CD14-positive monocyte (primary cell): Measurements from ENCODE around the gene MACROD1. TPM values are rescaled to one million over a fixed set of nuclear protein-coding genes. Genes with fewer than 3 reads are reported as not detected.
A peak's percentile ranks its signal among the peaks of the same experiment; 100 is the strongest.

Experiments used
- DNase-seq, 3 donors: peaks; one replicate each; pipeline ENCODE4 v3.0.0-alpha.2; 2011 to 2022
- H2AFZ ChIP-seq: 2 replicates; pipeline ENCODE4 v1.6.0; 2012; ENCODE audit warnings: mild to moderate bottlenecking, low read depth, low read length, inconsistent platforms; ENCODE audit not compliant: insufficient read depth, poor library complexity, severe bottlenecking
- H3K27ac ChIP-seq, 2 donors: 1 replicate in 1 of 2; 2 replicates in 1 of 2; pipeline ENCODE4 v1.5.1; 2012 to 2013; ENCODE audit warnings: low read length in 2 of 2, control low read depth in 1 of 2, inconsistent platforms in 1 of 2, low read depth in 1 of 2, mild to moderate bottlenecking in 1 of 2
- H3K27me3 ChIP-seq, 2 donors: one replicate each; pipeline versions ENCODE4 v1.6.0 to v1.6.1; 2011 to 2013; ENCODE audit warnings: low read length in 2 of 2; ENCODE audit not compliant: control insufficient read depth in 2 of 2, insufficient read depth in 2 of 2
- H3K36me3 ChIP-seq, 2 donors: replicated peaks in 1 of 2; 1 replicate in 1 of 2; 2 replicates in 1 of 2; pipeline versions ENCODE4 v1.5.1 to v1.6.1; 2012 to 2013; ENCODE audit warnings: low read length in 2 of 2, control low read depth in 1 of 2, inconsistent platforms in 1 of 2, mild to moderate bottlenecking in 1 of 2; ENCODE audit not compliant: insufficient read depth in 2 of 2, control insufficient read depth in 1 of 2
- H3K4me1 ChIP-seq, 2 donors: 1 replicate in 1 of 2; 2 replicates in 1 of 2; pipeline versions ENCODE4 v1.5.1 to v1.6.1; 2012 to 2013; ENCODE audit warnings: low read length in 2 of 2, control low read depth in 1 of 2, inconsistent platforms in 1 of 2, mild to moderate bottlenecking in 1 of 2, moderate library complexity in 1 of 2; ENCODE audit not compliant: insufficient read depth in 2 of 2, control insufficient read depth in 1 of 2
- H3K4me2 ChIP-seq: replicated peaks from 2 replicates; pipeline ENCODE3; 2012; ENCODE audit warnings: low read length, moderate library complexity, mild to moderate bottlenecking; ENCODE audit not compliant: poor library complexity, severe bottlenecking; ENCODE audit errors: extremely low read depth
- H3K4me3 ChIP-seq, 3 experiments: fragments of 200-600 bp in 1 of 3; sonication (generic) in 1 of 3; replicated peaks in 1 of 3; 1 replicate in 2 of 3; 2 replicates in 1 of 3; pipeline ENCODE4 v1.5.1; 2011 to 2013; ENCODE audit warnings: low read length in 3 of 3, mild to moderate bottlenecking in 3 of 3, control low read depth in 2 of 3, low read depth in 2 of 3, inconsistent platforms in 1 of 3, moderate library complexity in 1 of 3
- H3K79me2 ChIP-seq: 2 replicates; pipeline ENCODE4 v1.6.0; 2012; ENCODE audit warnings: mild to moderate bottlenecking, control low read depth, inconsistent platforms, low read length, moderate library complexity; ENCODE audit not compliant: insufficient read depth
- H3K9ac ChIP-seq: 2 replicates; pipeline ENCODE4 v1.6.0; 2017; ENCODE audit warnings: low read length, mild to moderate bottlenecking; ENCODE audit not compliant: insufficient read depth, poor library complexity, severe bottlenecking
- H3K9me3 ChIP-seq, 2 donors: replicated peaks in 1 of 2; 1 replicate in 1 of 2; 2 replicates in 1 of 2; pipeline versions ENCODE4 v1.5.1 to v1.6.1; 2012 to 2013; ENCODE audit warnings: low read length in 2 of 2, control low read depth in 1 of 2; ENCODE audit not compliant: control insufficient read depth in 1 of 2, insufficient read depth in 1 of 2
- H4K20me1 ChIP-seq: 2 replicates; pipeline ENCODE4 v1.6.0; 2012; ENCODE audit warnings: mild to moderate bottlenecking, low read length, control low read depth, moderate library complexity; ENCODE audit not compliant: insufficient read depth
- H3K27ac Mint-ChIP-seq, 7 donors: one replicate each; pipeline ENCODE4 v1.8.0; 2020; ENCODE audit warnings: mild to moderate bottlenecking in 7 of 7, mixed read lengths in 7 of 7, moderate library complexity in 6 of 7, inconsistent platforms in 2 of 7
- H3K27me3 Mint-ChIP-seq, 3 donors: one replicate each; pipeline ENCODE4 v1.8.0; 2021 to 2022; ENCODE audit warnings: low read depth in 3 of 3, mild to moderate bottlenecking in 3 of 3, mixed read lengths in 3 of 3, moderate library complexity in 3 of 3, inconsistent platforms in 1 of 3
- H3K36me3 Mint-ChIP-seq, 2 donors: one replicate each; pipeline ENCODE4 v1.8.0; 2020; ENCODE audit warnings: mixed read lengths in 2 of 2, inconsistent platforms in 1 of 2, mild to moderate bottlenecking in 1 of 2
- H3K4me1 Mint-ChIP-seq: one replicate; pipeline ENCODE4 v1.8.0; 2020; ENCODE audit warnings: mild to moderate bottlenecking, mixed read lengths
- H3K4me3 Mint-ChIP-seq, 2 donors: one replicate each; pipeline ENCODE4 v1.8.0; 2020; ENCODE audit warnings: mild to moderate bottlenecking in 2 of 2, mixed read lengths in 2 of 2, moderate library complexity in 1 of 2
- H3K9me3 Mint-ChIP-seq, 7 donors: one replicate each; pipeline ENCODE4 v1.8.0; 2020 to 2022; ENCODE audit warnings: mixed read lengths in 7 of 7, mild to moderate bottlenecking in 6 of 7, moderate library complexity in 6 of 7, inconsistent platforms in 2 of 7
- WGBS: methylation state at CpG from one replicate; pipeline ENCODE4 v1.1.5; 2013; ENCODE audit warnings: missing lambda C conversion rate; ENCODE audit not compliant: insufficient coverage; 5-methylcytosine and 5-hydroxymethylcytosine counted together
- intact Hi-C, 2 donors: fragments of 100-400 bp; cut with micrococcal nuclease; formaldehyde crosslinking; loops; one replicate each; pipeline versions ENCODE4 v1.15.0 to v1.15.1; 2023
- polyA plus RNA-seq, 3 donors: library from polyadenylated mRNA; depleted of rRNA in 1 of 3; unstranded in 2 of 3; stranded (reverse) in 1 of 3; fragments of 300-500 nt in 2 of 3; fragments of >200 nt in 1 of 3; fragmentation: Illumina TruSeq in 2 of 3; gene quantifications; 1 replicate in 2 of 3; 2 replicates in 1 of 3; pipeline ENCODE4 v1.2.3, GENCODE V29; 2012 to 2021
- TF ChIP-seq, protein P1 (sequence below): fragments of 200-600 bp; IDR thresholded peaks from one replicate; pipeline ENCODE4 v1.8.0; 2022; ENCODE audit warnings: antibody characterized with exemption, mild to moderate bottlenecking

The MACROD1 gene
- polyA plus RNA-seq, 3 donors = 1.5 to 2.4 (median 2.2) TPM

- Mint-ChIP-seq H3K4me1 (peaks cover 48% of the 10 kb centered on the region), H3K27me3 (no peaks in the 10 kb centered on the region), H3K9me3 (peaks cover 0 to 1% (median 0%) of the 10 kb centered on the region in 7 donors), H3K27ac (peak overlapping the region; percentile 97 to 99 (median 98)), H3K4me3 (peak overlapping the region in 1 of 2 donors; percentile 45), H3K36me3 (peaks cover 57 to 61% of the 10 kb centered on the region in 2 donors)
- intact Hi-C loops = no loop called here
- H3K36me3 ChIP-seq = peaks cover 56 to 61% of the 10 kb centered on the region in 2 donors
- no peaks in the 10 kb centered on the region for H3K9me3 ChIP-seq
- DNase-seq = peak; percentile 85 to 92 (median 88)
- TF ChIP-seq, protein P1, sequence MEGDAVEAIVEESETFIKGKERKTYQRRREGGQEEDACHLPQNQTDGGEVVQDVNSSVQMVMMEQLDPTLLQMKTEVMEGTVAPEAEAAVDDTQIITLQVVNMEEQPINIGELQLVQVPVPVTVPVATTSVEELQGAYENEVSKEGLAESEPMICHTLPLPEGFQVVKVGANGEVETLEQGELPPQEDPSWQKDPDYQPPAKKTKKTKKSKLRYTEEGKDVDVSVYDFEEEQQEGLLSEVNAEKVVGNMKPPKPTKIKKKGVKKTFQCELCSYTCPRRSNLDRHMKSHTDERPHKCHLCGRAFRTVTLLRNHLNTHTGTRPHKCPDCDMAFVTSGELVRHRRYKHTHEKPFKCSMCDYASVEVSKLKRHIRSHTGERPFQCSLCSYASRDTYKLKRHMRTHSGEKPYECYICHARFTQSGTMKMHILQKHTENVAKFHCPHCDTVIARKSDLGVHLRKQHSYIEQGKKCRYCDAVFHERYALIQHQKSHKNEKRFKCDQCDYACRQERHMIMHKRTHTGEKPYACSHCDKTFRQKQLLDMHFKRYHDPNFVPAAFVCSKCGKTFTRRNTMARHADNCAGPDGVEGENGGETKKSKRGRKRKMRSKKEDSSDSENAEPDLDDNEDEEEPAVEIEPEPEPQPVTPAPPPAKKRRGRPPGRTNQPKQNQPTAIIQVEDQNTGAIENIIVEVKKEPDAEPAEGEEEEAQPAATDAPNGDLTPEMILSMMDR = peak; percentile 82
- peaks cover 41% of the 10 kb centered on the region for H3K79me2 ChIP-seq
- peak overlapping the region; percentile 98 to 99 for H3K27ac ChIP-seq
- H3K4me2 ChIP-seq = peak overlapping the region; percentile 94
- peaks cover 48 to 63% of the 10 kb centered on the region in 2 donors for H3K4me1 ChIP-seq
- peaks cover 24% of the 10 kb centered on the region for H4K20me1 ChIP-seq
- no CpG with 5 or more reads among the region's 7 CpGs for WGBS
- no peak overlapping the region for H3K9ac ChIP-seq
- peak overlapping the region in 1 of 3 experiments; percentile 98 for H3K4me3 ChIP-seq
- H3K27me3 ChIP-seq = no peaks in the 10 kb centered on the region
- H2AFZ ChIP-seq = no peak overlapping the region
Measured at GRCh38 chr11:64204464-64204989, 38.6 kb upstream of the MACROD1 start.

- Mint-ChIP-seq H3K36me3 (peaks cover 54 to 60% of the 10 kb centered on the region in 2 donors), H3K4me1 (peaks cover 44% of the 10 kb centered on the region), H3K27ac (peak overlapping the region; percentile 50 to 99 (median 97)), H3K27me3 (no peaks in the 10 kb centered on the region), H3K4me3 (no peak overlapping the region), H3K9me3 (peaks cover 0 to 1% (median 0%) of the 10 kb centered on the region in 7 donors)
- Histone ChIP-seq H3K4me3 (no peak overlapping the region), H3K27ac (peak overlapping the region in 1 of 2 donors; percentile 99), H3K9me3 (no peaks in the 10 kb centered on the region), H3K27me3 (no peaks in the 10 kb centered on the region), H3K36me3 (peaks cover 52 to 60% of the 10 kb centered on the region in 2 donors), H4K20me1 (peaks cover 19% of the 10 kb centered on the region), H3K79me2 (peaks cover 36% of the 10 kb centered on the region), H3K4me2 (no peak overlapping the region), H3K4me1 (peaks cover 43 to 58% of the 10 kb centered on the region in 2 donors), H3K9ac (no peak overlapping the region), H2AFZ (no peak overlapping the region)
- WGBS = no CpG with 5 or more reads among the region's 16 CpGs
- TF ChIP-seq, protein P1 = no peak
- intact Hi-C loops = no loop called here
- DNase-seq = no peak
Measured at GRCh38 chr11:64204080-64204440, 38.1 kb upstream of the MACROD1 start.
